GM10248 (cell line): ENCODE data around the gene SHB.
"Not testable (repeated sequence)": the region's sequence is repeated elsewhere in the genome, so short reads cannot be mapped to it uniquely, and the experiment has no call there.

Experiments
- CTCF ChIA-PET: fragments of 300-600 bp; sonication (Branson Sonifier 250); formaldehyde crosslinking; extraction: SDS; loops from one replicate; lab custom pipeline; 2021; ENCODE audit warnings: antibody characterized with exemption; lab: Yijun Ruan, JAX
- POLR2A ChIA-PET: fragments of 350-650 bp; sonication (Branson Sonifier 250); formaldehyde crosslinking; extraction: SDS; loops from one replicate; lab custom pipeline; 2020; ENCODE audit warnings: antibody characterized with exemption; lab: Yijun Ruan, JAX
- DNase-seq: peaks from one replicate; pipeline ENCODE4 v3.0.0; 2012; ENCODE audit errors: extremely low spot score
- TF ChIP-seq, protein P1 (sequence below): IDR thresholded peaks from 2 replicates; pipeline ENCODE4 v1.5.1; 2012; ENCODE audit warnings: mild to moderate bottlenecking, low read depth; ENCODE audit errors: extremely low read depth, missing control alignments, control extremely low read depth

Gene SHB

DNA sequence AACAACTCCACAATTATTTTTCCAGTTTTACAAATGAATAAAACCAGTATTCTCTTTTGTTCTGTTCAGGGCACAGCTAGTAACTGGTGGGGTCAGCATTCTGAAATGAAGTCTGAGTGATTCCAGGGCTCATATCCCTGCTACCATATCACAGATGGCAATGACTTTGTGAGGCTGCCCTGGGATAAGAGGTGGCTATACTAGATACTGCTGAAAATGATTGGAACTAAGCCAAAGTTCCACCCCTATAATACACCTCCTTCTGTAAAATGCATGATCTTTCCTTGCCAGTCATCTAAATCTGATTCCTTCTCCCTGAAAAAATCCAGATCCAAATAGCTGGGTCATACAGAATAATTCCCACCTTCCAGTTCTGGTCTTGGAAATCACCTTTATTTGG lies 179.5 kb downstream of the SHB start:
- ChIA-PET POLR2A (no interaction called here), CTCF (interaction anchor here (1.0 to 1.2 kb wide), 2 partner anchors 9 to 80 kb away, joined by 3 to 4 read pairs; no protein-coding TSS in a partner anchor)
- TF ChIP-seq, protein P1, sequence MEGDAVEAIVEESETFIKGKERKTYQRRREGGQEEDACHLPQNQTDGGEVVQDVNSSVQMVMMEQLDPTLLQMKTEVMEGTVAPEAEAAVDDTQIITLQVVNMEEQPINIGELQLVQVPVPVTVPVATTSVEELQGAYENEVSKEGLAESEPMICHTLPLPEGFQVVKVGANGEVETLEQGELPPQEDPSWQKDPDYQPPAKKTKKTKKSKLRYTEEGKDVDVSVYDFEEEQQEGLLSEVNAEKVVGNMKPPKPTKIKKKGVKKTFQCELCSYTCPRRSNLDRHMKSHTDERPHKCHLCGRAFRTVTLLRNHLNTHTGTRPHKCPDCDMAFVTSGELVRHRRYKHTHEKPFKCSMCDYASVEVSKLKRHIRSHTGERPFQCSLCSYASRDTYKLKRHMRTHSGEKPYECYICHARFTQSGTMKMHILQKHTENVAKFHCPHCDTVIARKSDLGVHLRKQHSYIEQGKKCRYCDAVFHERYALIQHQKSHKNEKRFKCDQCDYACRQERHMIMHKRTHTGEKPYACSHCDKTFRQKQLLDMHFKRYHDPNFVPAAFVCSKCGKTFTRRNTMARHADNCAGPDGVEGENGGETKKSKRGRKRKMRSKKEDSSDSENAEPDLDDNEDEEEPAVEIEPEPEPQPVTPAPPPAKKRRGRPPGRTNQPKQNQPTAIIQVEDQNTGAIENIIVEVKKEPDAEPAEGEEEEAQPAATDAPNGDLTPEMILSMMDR = no peak
- DNase-seq = no peak

DNA sequence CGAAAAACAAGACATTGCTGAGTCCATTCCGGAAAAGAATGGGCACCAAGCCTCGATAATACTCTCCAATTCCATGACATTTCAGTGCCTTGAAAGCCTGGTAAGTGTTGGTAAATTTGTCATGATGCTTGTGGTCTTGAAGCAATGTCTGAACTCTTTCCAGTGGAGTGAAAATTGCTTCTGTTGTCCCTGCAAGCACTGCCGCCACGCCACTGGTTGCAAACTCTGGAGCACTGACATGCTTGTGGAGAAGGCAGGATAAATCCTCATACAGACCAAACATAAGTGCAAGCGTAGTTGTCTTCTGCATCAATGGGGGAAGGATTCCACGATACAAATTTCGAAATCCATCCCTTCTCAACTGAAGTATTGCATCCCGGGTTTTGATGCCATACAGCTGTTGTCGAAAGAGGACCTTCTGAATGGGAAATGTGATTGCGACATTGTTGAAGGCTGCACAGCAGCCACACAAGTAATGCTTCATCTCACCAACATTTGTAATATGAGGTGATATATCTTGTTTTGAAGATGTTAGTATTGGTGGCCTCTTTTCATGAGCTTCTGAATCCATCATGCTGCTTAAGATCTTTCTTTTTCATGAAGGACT lies 180.9 kb downstream of the SHB start:
- CTCF ChIA-PET, POLR2A ChIA-PET, DNase-seq: not testable (repeated sequence)

DNA sequence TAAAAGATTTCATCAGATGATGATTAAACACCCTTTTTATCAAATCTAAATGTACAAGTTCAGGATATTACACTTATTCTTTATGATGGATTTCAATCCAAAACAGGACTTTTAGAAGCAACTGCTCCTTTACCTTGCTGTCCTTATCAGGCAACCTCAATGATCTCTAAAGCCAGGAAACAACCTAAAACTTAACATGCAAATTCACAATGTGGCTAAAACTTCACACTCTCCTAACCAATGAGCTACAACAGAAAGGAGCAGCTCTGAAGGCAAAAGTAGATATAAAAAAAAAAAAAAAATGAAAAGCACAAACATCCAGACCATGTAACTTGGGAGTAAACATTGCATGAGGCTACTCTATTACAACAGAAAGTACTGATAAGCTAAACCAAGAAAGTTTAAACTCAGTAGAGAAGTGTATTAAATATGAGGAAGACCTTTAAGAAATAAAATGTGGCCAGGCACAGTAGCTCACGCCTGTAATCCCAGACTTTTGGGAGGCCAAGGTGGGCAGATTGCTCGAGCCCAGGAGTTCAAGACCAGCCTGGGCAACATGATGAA lies 188.0 kb downstream of the SHB start:
- POLR2A ChIA-PET = no interaction called here

GRCh38 chr9:37876376-37876775 lies 192.7 kb downstream of the SHB start:
- no peak for DNase-seq
- CTCF ChIA-PET = interaction anchor here (1.7 kb wide), 1 partner anchor 10 kb away, joined by 5 read pairs; no protein-coding TSS in a partner anchor
- TF ChIP-seq, protein P1 = no peak
- POLR2A ChIA-PET = no interaction called here

More for the DNA sequence above, 188.0 kb downstream of the SHB start:
- CTCF ChIA-PET = interaction anchor here (1.0 to 1.9 kb wide), 2 partner anchors 22 kb away, joined by 3 to 6 read pairs; no protein-coding TSS in a partner anchor
- TF ChIP-seq, protein P1 = no peak
- DNase-seq = no peak

GRCh38 chr9:37873955-37874354 lies 195.1 kb downstream of the SHB start:
- POLR2A ChIA-PET = no interaction called here
- CTCF ChIA-PET = no interaction called here
- no peak for DNase-seq
- TF ChIP-seq, protein P1 = no peak

GRCh38 chr9:37870799-37871176 lies 198.2 kb downstream of the SHB start:
- TF ChIP-seq, protein P1 = no peak
- POLR2A ChIA-PET = no interaction called here
- no peak for DNase-seq
- CTCF ChIA-PET = interaction anchor here (0.6 to 2.2 kb wide), 5 partner anchors 11 to 27 kb away, joined by 3 to 6 read pairs (median 3); no protein-coding TSS in a partner anchor
